IMR-90 (cell line): ENCODE data around the gene SVBP. TPM values are rescaled to one million over a fixed set of nuclear protein-coding genes. Genes with fewer than 3 reads are reported as not detected.

Source experiments
- ATAC-seq: fragments of 200-7000 bp; cut with Tn5 transposase; 2 replicates; pipeline ENCODE4 v1.9.1; 2020; ENCODE audit warnings: low read depth, mild to moderate bottlenecking, moderate library complexity
- BruUV-seq: library from RNA; stranded (reverse); fragments of 400-500 nt; replicated peaks from 2 replicates; lab custom pipeline; 2021; lab: Mats Ljungman, UMichigan
- CTCF ChIA-PET: fragments of 300-600 bp; formaldehyde crosslinking; extraction: SDS; loops from one replicate; lab custom pipeline; 2021; ENCODE audit warnings: antibody characterized with exemption; lab: Yijun Ruan, JAX
- POLR2A ChIA-PET: fragments of 300-600 bp; sonication (Branson Sonifier 250); formaldehyde crosslinking; loops from one replicate; lab custom pipeline; 2022; ENCODE audit warnings: antibody characterized with exemption; ENCODE audit not compliant: unreplicated experiment; lab: Charles Lee
- DNase-seq: peaks from one replicate; pipeline ENCODE4 v3.0.0; 2013
- H2AFZ ChIP-seq: replicated peaks from 2 replicates; pipeline ENCODE3; 2013; ENCODE audit warnings: low read length, mild to moderate bottlenecking; ENCODE audit not compliant: poor library complexity
- H2AK5ac ChIP-seq: 2 replicates; pipeline ENCODE4 v1.6.1; 2013; ENCODE audit warnings: low read depth, low read length, inconsistent platforms
- H2AK9ac ChIP-seq: replicated peaks from 2 replicates; pipeline ENCODE3; 2013; ENCODE audit warnings: mild to moderate bottlenecking, low read depth, low read length, moderate library complexity; ENCODE audit not compliant: poor library complexity
- H2BK120ac ChIP-seq: 2 replicates; pipeline ENCODE4 v1.6.1; 2013; ENCODE audit warnings: low read depth, low read length, inconsistent platforms
- H2BK15ac ChIP-seq: 3 replicates; pipeline ENCODE4 v1.6.1; 2013; ENCODE audit warnings: low read depth, low read length, inconsistent platforms
- H2BK20ac ChIP-seq: 2 replicates; pipeline ENCODE4 v1.6.1; 2013; ENCODE audit warnings: low read depth, mild to moderate bottlenecking, inconsistent platforms, low read length, moderate library complexity
- H2BK5ac ChIP-seq: 2 replicates; pipeline ENCODE4 v1.6.1; 2013; ENCODE audit warnings: mild to moderate bottlenecking, low read depth, low read length, inconsistent platforms; ENCODE audit not compliant: poor library complexity, severe bottlenecking
- H3K14ac ChIP-seq: replicated peaks from 2 replicates; pipeline ENCODE4 v1.6.1; 2013; ENCODE audit warnings: low read depth, low read length, inconsistent platforms
- H3K18ac ChIP-seq: 2 replicates; pipeline ENCODE4 v1.6.1; 2013; ENCODE audit warnings: low read depth, low read length, control low read depth
- H3K23ac ChIP-seq: 2 replicates; pipeline ENCODE4 v1.6.1; 2013; ENCODE audit warnings: low read depth, low read length, inconsistent platforms
- H3K27ac ChIP-seq: 2 replicates; pipeline ENCODE4 v1.5.1; 2013; ENCODE audit warnings: mild to moderate bottlenecking, control low read depth, low read length; ENCODE audit not compliant: insufficient read depth
- H3K27me3 ChIP-seq: 2 replicates; pipeline ENCODE4 v1.6.1; 2013; ENCODE audit warnings: low read length; ENCODE audit not compliant: control insufficient read depth, insufficient read depth
- H3K36me3 ChIP-seq: 2 replicates; pipeline ENCODE4 v1.6.1; 2013; ENCODE audit warnings: low read length, mixed read lengths; ENCODE audit not compliant: control insufficient read depth, insufficient read depth
- H3K4ac ChIP-seq: 2 replicates; pipeline ENCODE4 v1.6.1; 2013; ENCODE audit warnings: low read depth, low read length, inconsistent platforms
- H3K4me1 ChIP-seq: 2 replicates; pipeline ENCODE4 v1.6.1; 2013; ENCODE audit warnings: low read length, mixed read lengths; ENCODE audit not compliant: control insufficient read depth, insufficient read depth
- H3K4me2 ChIP-seq: 2 replicates; pipeline ENCODE4 v1.6.1; 2013; ENCODE audit warnings: low read depth, mild to moderate bottlenecking, control low read depth, low read length, moderate library complexity
- H3K4me3 ChIP-seq: 2 replicates; pipeline ENCODE4 v1.5.1; 2013; ENCODE audit warnings: low read depth, mild to moderate bottlenecking, control low read depth, low read length, moderate library complexity; ENCODE audit not compliant: insufficient read depth
- H3K56ac ChIP-seq: 2 replicates; pipeline ENCODE4 v1.6.1; 2013; ENCODE audit warnings: low read length, inconsistent platforms; ENCODE audit not compliant: insufficient read depth; ENCODE audit errors: extremely low read depth
- H3K79me1 ChIP-seq, 2 experiments: 2 replicates each; pipeline ENCODE4 v1.6.1; 2013; ENCODE audit warnings: low read length in 2 of 2, inconsistent platforms in 1 of 2, low read depth in 1 of 2
- H3K9ac ChIP-seq: 2 replicates; pipeline ENCODE4 v1.6.1; 2013; ENCODE audit warnings: low read depth, low read length, control low read depth
- H3K9me1 ChIP-seq: 2 replicates; pipeline ENCODE4 v1.6.1; 2013; ENCODE audit warnings: low read length, inconsistent platforms; ENCODE audit not compliant: insufficient read depth
- H3K9me3 ChIP-seq: 2 replicates; pipeline ENCODE4 v1.6.1; 2013; ENCODE audit warnings: low read length; ENCODE audit not compliant: control insufficient read depth, insufficient read depth
- H4K20me1 ChIP-seq: 2 replicates; pipeline ENCODE4 v1.6.1; 2013; ENCODE audit warnings: low read length, inconsistent platforms; ENCODE audit not compliant: insufficient read depth
- H4K5ac ChIP-seq: 2 replicates; pipeline ENCODE4 v1.6.1; 2013; ENCODE audit warnings: mild to moderate bottlenecking, low read depth, low read length, control low read depth
- H4K8ac ChIP-seq, 2 experiments: 2 replicates each; pipeline ENCODE4 v1.6.1; 2013; ENCODE audit warnings: low read depth in 2 of 2, low read length in 2 of 2, control low read depth in 1 of 2, inconsistent platforms in 1 of 2
- H4K91ac ChIP-seq: 2 replicates; pipeline ENCODE4 v1.6.1; 2013; ENCODE audit warnings: low read depth, low read length, inconsistent platforms; ENCODE audit not compliant: insufficient read depth
- BHLHE40 ChIP-seq: fragments of 150-350 bp; IDR thresholded peaks from 2 replicates; pipeline ENCODE4 v1.6.1; 2016; ENCODE audit warnings: mild to moderate bottlenecking, low read depth, low read length
- CEBPB ChIP-seq: IDR thresholded peaks from 2 replicates; pipeline ENCODE4 v1.6.1; 2012; ENCODE audit warnings: low read depth, low read length, improper control_type of control experiment
- MAFK ChIP-seq: IDR thresholded peaks from 2 replicates; pipeline ENCODE4 v1.6.1; 2012; ENCODE audit warnings: low read depth, low read length, improper control_type of control experiment
- MXI1 ChIP-seq: IDR thresholded peaks from 2 replicates; pipeline ENCODE4 v1.6.1; 2012; ENCODE audit warnings: low read depth, mild to moderate bottlenecking, low read length, moderate library complexity, borderline replicate concordance
- RCOR1 ChIP-seq: IDR thresholded peaks from 2 replicates; pipeline ENCODE4 v1.6.1; 2012; ENCODE audit warnings: mild to moderate bottlenecking, low read length, improper control_type of control experiment; ENCODE audit not compliant: insufficient replicate concordance
- RFX5 ChIP-seq: IDR thresholded peaks from 2 replicates; pipeline ENCODE4 v1.8.0; 2012; ENCODE audit warnings: low read depth, mild to moderate bottlenecking, low read length, moderate library complexity
- SMC3 ChIP-seq: fragments of 150-350 bp; IDR thresholded peaks from 2 replicates; pipeline ENCODE4 v1.6.1; 2016; ENCODE audit warnings: low read depth, mild to moderate bottlenecking, antibody characterized with exemption, low read length, moderate library complexity
- WGBS, 2 experiments: methylation state at CpG; one replicate each; pipeline versions ENCODE4 v1.1.5 to v1.1.7; 2013; ENCODE audit warnings: missing lambda C conversion rate in 2 of 2; ENCODE audit not compliant: insufficient read length in 1 of 2; ENCODE audit errors: extremely low coverage in 2 of 2; 5-methylcytosine and 5-hydroxymethylcytosine counted together
- dilution Hi-C: fragments of 300-500 bp; cut with HindIII; formaldehyde crosslinking; loops from one replicate; pipeline ENCODE4 v1.14.3; 2018; ENCODE audit warnings: low sequenced_read_pairs; ENCODE audit not compliant: unreplicated experiment
- in situ Hi-C: fragments of 300-500 bp; cut with MboI; formaldehyde crosslinking; loops from 3 replicates; pipeline ENCODE4 v1.14.3; 2019; ENCODE audit warnings: low sequenced_read_pairs, inconsistent platforms, mixed read lengths
- intact Hi-C: fragments of 100-400 bp; cut with micrococcal nuclease; formaldehyde crosslinking; loops from 2 replicates; pipeline ENCODE4 v1.10.0; 2022
- polyA plus RNA-seq, 3 experiments: library from polyadenylated mRNA; depleted of rRNA; stranded (reverse); fragments of >200 nt; gene quantifications; 2 replicates each; pipeline ENCODE4 v1.2.3, GENCODE V29; 2012; ENCODE audit warnings: low replicate concordance in 1 of 3
- total RNA-seq: library from RNA; depleted of rRNA; stranded (reverse); fragments of >200 nt; gene quantifications from 2 replicates; pipeline ENCODE4 v1.2.3, GENCODE V29; 2012

SVBP gene
- total and polyA plus RNA-seq, 2 of the 4 experiments (the other 2 are of a cell fraction), result 9.7 to 11.5 TPM

GRCh38 chr1:42824481-42825035 lies 7.4 kb upstream of the SVBP start:
- ChIA-PET POLR2A (no interaction called here), CTCF (no interaction called here)
- H2BK5ac ChIP-seq, result no peak overlapping the region
- no peaks in the 10 kb centered on the region; the same call in 1 of the 2 replicates for H3K9me1 ChIP-seq
- H3K27ac ChIP-seq, result no peak overlapping the region
- ATAC-seq (no peak), DNase-seq (no peak)
- no peak overlapping the region for H3K56ac ChIP-seq
- H3K4me1 ChIP-seq, result no peaks in the 10 kb centered on the region
- in situ Hi-C loops (no loop called here), dilution Hi-C loops (no loop called here), intact Hi-C loops (no loop called here)
- no peak overlapping the region for H4K5ac ChIP-seq
- no peak overlapping the region for H3K23ac ChIP-seq
- H2BK120ac ChIP-seq, result no peak overlapping the region
- H4K91ac ChIP-seq, result no peak overlapping the region
- H3K4me3 ChIP-seq, result no peak overlapping the region
- H3K9me3 ChIP-seq, result no peaks in the 10 kb centered on the region
- WGBS, 2 experiments, result 83% methylated on average over 2 of the region's 4 CpGs; no CpG with 5 or more reads in 1 of the 2 experiments
- H3K4ac ChIP-seq, result no peak overlapping the region
- H4K8ac ChIP-seq, result no peak overlapping the region
- H3K27me3 ChIP-seq, result no peaks in the 10 kb centered on the region
- H2AK5ac ChIP-seq, result no peak overlapping the region
- no TSS peak for BruUV-seq
- H3K36me3 ChIP-seq, result no peaks in the 10 kb centered on the region
- H3K4me2 ChIP-seq, result no peak overlapping the region
- H3K14ac ChIP-seq, result no peak overlapping the region
- no peak for TF ChIP-seq MAFK
- no peak for TF ChIP-seq RCOR1
- TF ChIP-seq MXI1, result no peak
- TF ChIP-seq RFX5, result no peak
- TF ChIP-seq SMC3, result no peak
- TF ChIP-seq BHLHE40, result no peak
- TF ChIP-seq CEBPB, result no peak
- H2BK15ac ChIP-seq, result no peak overlapping the region
- H4K20me1 ChIP-seq, result no peaks in the 10 kb centered on the region
- peaks cover 8 to 14% of the 10 kb centered on the region in 2 experiments for H3K79me1 ChIP-seq
- H2AFZ ChIP-seq, result no peak overlapping the region
- H2BK20ac ChIP-seq, result no peak overlapping the region
- no peak overlapping the region for H2AK9ac ChIP-seq
- H3K18ac ChIP-seq, result no peak overlapping the region
- H3K9ac ChIP-seq, result no peak overlapping the region
